GM21825 (cell line): Measurements from ENCODE around the gene AP4M1.
"Not testable (repeated sequence)": the region's sequence is repeated elsewhere in the genome, so short reads cannot be mapped to it uniquely, and the experiment has no call there.

ENCODE experiments used
- ATAC-seq: cut with Tn5 transposase; IDR thresholded peaks from one replicate; pipeline ENCODE4 v1.9.1; 2021; ENCODE audit warnings: mild to moderate bottlenecking, moderate library complexity; ENCODE audit not compliant: unreplicated experiment

The AP4M1 gene

GRCh38 chr7:100130220-100130607 is 28.8 kb downstream of the AP4M1 start:
- not testable (repeated sequence) for ATAC-seq

GRCh38 chr7:100130608-100131453 is 29.4 kb downstream of the AP4M1 start:
- no peak for ATAC-seq

GRCh38 chr7:100132126-100132525 is 30.7 kb downstream of the AP4M1 start:
- ATAC-seq = no peak

GRCh38 chr7:100132697-100133151 is 31.3 kb downstream of the AP4M1 start:
- no peak for ATAC-seq

- no peak for ATAC-seq
Observed at GRCh38 chr7:100137851-100138760, 36.7 kb downstream of the AP4M1 start.

- ATAC-seq = no peak
Observed at GRCh38 chr7:100141555-100141949, 40.1 kb downstream of the AP4M1 start.

GRCh38 chr7:100142461-100142860 is 41.0 kb downstream of the AP4M1 start:
- no peak for ATAC-seq

GRCh38 chr7:100146350-100146749 is 44.9 kb downstream of the AP4M1 start:
- ATAC-seq = not testable (repeated sequence)

GRCh38 chr7:100147278-100147677 is 45.8 kb downstream of the AP4M1 start:
- no peak for ATAC-seq

- ATAC-seq = no peak
Observed at GRCh38 chr7:100148225-100148558, 46.7 kb downstream of the AP4M1 start.

GRCh38 chr7:100148559-100149328 is 47.3 kb downstream of the AP4M1 start, which contains the start of gene LAMTOR4:
LAMTOR4 (plus strand) TSS chr7:100148918; CDS start chr7:100148973, 55 bp downstream.
- peak; percentile 97 for ATAC-seq

- ATAC-seq = no peak
Observed at GRCh38 chr7:100152404-100152803, 51.0 kb downstream of the AP4M1 start.

GRCh38 chr7:100152937-100153666 is 51.7 kb downstream of the AP4M1 start:
- ATAC-seq = no peak

- ATAC-seq = no peak
Observed at GRCh38 chr7:100153708-100154535, 52.5 kb downstream of the AP4M1 start.

- ATAC-seq = no peak
Observed at GRCh38 chr7:100154651-100155491, 53.4 kb downstream of the AP4M1 start.

GRCh38 chr7:100155553-100156317 is 54.3 kb downstream of the AP4M1 start:
- no peak for ATAC-seq

- no peak for ATAC-seq
Observed at GRCh38 chr7:100156331-100157068, 55.1 kb downstream of the AP4M1 start.
